HUES48 (cell line): Measurements from ENCODE around the gene IL37.

ENCODE experiments used
- H3K27ac ChIP-seq: one replicate; pipeline ENCODE4 v1.7.0; 2013; ENCODE audit warnings: low read depth, low read length, inconsistent platforms
- H3K27me3 ChIP-seq: 2 replicates; pipeline ENCODE4 v1.6.1; 2013; ENCODE audit warnings: mild to moderate bottlenecking, low read length; ENCODE audit not compliant: control insufficient read depth, insufficient read depth
- H3K36me3 ChIP-seq: 2 replicates; pipeline ENCODE4 v1.6.1; 2013; ENCODE audit warnings: low read length; ENCODE audit not compliant: control insufficient read depth, insufficient read depth
- H3K4me1 ChIP-seq: 2 replicates; pipeline ENCODE4 v1.6.1; 2013; ENCODE audit warnings: mild to moderate bottlenecking, low read length; ENCODE audit not compliant: control insufficient read depth, insufficient read depth
- H3K4me3 ChIP-seq: 2 replicates; pipeline ENCODE4 v1.5.1; 2013; ENCODE audit warnings: mild to moderate bottlenecking, low read depth, low read length
- H3K9ac ChIP-seq: 2 replicates; pipeline ENCODE4 v1.6.1; 2013; ENCODE audit warnings: mild to moderate bottlenecking, low read depth, low read length, moderate library complexity
- H3K9me3 ChIP-seq: 2 replicates; pipeline ENCODE4 v1.6.1; 2013; ENCODE audit warnings: low read length; ENCODE audit not compliant: control insufficient read depth, insufficient read depth

The IL37 gene, protein sequence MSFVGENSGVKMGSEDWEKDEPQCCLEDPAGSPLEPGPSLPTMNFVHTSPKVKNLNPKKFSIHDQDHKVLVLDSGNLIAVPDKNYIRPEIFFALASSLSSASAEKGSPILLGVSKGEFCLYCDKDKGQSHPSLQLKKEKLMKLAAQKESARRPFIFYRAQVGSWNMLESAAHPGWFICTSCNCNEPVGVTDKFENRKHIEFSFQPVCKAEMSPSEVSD

DNA sequence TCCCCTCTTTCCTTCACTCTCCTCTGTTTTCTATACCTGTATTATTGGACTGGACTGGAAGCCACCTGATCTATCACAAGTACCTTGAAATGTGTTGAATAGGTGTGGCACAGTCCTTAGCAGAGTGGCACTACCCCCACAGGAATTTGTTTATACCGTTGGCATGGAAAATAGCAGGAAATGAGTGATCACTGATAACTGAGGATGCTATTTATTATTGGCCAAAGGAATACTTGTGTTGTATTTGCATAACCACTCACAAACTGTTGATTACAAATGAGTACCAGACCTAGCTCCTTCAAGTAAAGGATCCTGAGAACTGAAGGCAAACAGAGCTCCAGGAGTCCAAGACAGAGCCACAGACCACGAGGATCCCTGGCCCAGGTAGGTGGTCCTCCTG is at the start of gene IL37:
TSS of gene IL37 (plus strand) at position 301 of the 400 bp plus-strand sequence. CDS start 1,848 bp downstream, outside the sequence.
- no peak within 1 kb of the TSS for H3K4me3 ChIP-seq
- no peaks in the 10 kb centered on the region for H3K4me1 ChIP-seq
- no peak within 1 kb of the TSS for H3K27ac ChIP-seq
- no peaks in the 10 kb centered on the region for H3K36me3 ChIP-seq
- no peaks in the 10 kb centered on the region for H3K27me3 ChIP-seq
- H3K9ac ChIP-seq, result no peak within 1 kb of the TSS
- H3K9me3 ChIP-seq, result no peaks in the 10 kb centered on the region

GRCh38 chr2:112864072-112864471 is 46.9 kb upstream of the IL37 start:
- Histone ChIP-seq H3K27me3 (no peaks in the 10 kb centered on the region), H3K9me3 (peaks cover 60% of the 10 kb centered on the region), H3K9ac (no peak overlapping the region), H3K4me1 (no peaks in the 10 kb centered on the region), H3K36me3 (no peaks in the 10 kb centered on the region), H3K27ac (no peak overlapping the region), H3K4me3 (no peak overlapping the region)

GRCh38 chr2:112866128-112866835 is 44.7 kb upstream of the IL37 start:
- Histone ChIP-seq H3K4me3 (no peak overlapping the region), H3K36me3 (no peaks in the 10 kb centered on the region), H3K9ac (no peak overlapping the region), H3K27ac (no peak overlapping the region), H3K27me3 (no peaks in the 10 kb centered on the region), H3K4me1 (peaks cover 10% of the 10 kb centered on the region), H3K9me3 (peaks cover 48% of the 10 kb centered on the region)

DNA sequence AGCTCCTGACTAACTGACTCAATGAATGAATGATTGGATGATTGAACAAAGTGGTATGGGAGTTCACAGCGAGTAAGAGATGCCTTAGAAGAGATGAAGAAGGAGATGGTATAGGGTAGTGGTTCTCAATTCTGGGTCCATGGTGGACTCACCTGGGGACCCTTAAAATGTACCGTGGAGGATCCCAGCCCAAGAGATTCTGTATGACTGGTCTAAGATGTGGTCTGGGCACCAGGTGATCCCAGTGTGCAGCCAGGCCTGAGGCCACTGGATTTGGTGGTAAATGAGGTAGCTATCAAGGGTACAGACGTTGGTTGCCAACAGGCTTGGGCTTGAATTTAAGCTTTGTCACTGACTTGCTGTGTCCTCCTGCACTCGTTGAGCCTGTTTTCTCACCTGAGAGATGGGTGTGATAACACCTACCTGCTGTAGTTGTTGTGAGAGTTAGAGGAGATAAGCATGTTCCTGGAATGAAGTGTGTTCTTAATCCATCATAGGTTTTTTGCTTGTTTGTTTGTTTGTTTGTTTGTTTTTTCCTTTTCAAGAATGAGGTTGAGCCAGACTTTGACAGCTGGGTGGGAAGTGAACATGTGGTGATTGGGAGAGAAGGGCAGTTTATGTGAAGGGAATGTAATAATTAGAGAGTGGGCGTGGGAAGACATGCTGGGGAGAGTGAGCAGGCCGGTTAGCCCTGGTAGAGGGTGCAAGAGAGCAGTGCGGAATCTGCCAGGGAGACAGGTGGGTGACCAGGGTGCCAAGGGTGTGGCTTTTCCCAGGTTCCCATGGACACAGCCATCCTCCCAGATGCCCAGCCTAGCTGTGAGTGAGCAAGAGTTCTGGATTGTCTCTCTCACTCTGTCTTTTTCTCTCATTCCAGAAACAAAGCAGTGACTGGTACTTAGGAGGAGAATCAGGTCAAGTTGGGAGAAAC is 43.0 kb upstream of the IL37 start:
- Histone ChIP-seq H3K4me3 (no peak overlapping the region), H3K9me3 (peaks cover 35% of the 10 kb centered on the region), H3K27ac (no peak overlapping the region), H3K4me1 (peaks cover 13% of the 10 kb centered on the region), H3K27me3 (no peaks in the 10 kb centered on the region), H3K36me3 (no peaks in the 10 kb centered on the region), H3K9ac (no peak overlapping the region)

- no peak overlapping the region for H3K4me3 ChIP-seq
- H3K9ac ChIP-seq, result no peak overlapping the region
- H3K27ac ChIP-seq, result no peak overlapping the region
Observed at GRCh38 chr2:112869258-112869842, 41.6 kb upstream of the IL37 start.

GRCh38 chr2:112870841-112871835 is 39.8 kb upstream of the IL37 start:
- H3K36me3 ChIP-seq, result no peaks in the 10 kb centered on the region
- no peak overlapping the region for H3K9ac ChIP-seq
- no peaks in the 10 kb centered on the region for H3K27me3 ChIP-seq
- H3K4me1 ChIP-seq, result peaks cover 13% of the 10 kb centered on the region
- H3K4me3 ChIP-seq, result no peak overlapping the region; the same call in 1 of the 2 replicates
- H3K9me3 ChIP-seq, result peaks cover 7% of the 10 kb centered on the region
- H3K27ac ChIP-seq, result no peak overlapping the region

More at GRCh38 chr2:112869258-112869842, 41.6 kb upstream of the IL37 start:
- Histone ChIP-seq H3K9me3 (peaks cover 24% of the 10 kb centered on the region), H3K27me3 (no peaks in the 10 kb centered on the region), H3K36me3 (no peaks in the 10 kb centered on the region), H3K4me1 (peaks cover 13% of the 10 kb centered on the region)

DNA sequence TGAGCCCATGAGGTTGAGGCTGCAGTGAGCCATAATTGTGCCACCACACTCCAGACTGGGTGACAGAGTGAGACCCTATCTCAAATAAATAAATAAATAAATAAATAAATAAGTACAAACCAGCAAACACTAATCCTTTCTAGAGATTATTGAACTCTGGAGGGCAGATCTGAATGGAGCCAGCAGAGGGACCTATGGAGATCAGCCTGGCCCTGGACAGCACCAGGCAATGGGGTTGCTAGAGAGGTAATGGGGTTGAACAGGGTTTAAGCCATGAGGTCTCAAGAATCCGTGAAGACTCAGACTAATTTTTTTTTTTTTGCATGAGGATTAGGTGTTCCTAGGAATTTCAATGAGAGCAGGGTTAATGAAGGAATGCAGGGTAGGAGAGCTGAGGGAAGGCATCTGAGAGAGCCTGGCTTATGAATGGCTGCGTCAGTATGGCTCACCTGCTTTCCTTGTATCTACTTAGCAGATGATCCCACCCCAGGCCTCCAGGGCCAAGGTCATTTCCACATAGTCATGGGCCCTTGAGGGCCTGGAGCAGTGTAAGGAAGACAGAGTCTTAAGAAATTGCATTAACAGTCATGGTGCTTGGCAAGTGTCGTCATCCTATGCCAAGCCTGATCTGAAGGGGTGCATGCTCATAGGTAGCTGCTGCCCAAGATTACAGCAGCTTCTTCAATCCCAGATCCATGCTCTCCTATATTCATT is 34.6 kb upstream of the IL37 start:
- Histone ChIP-seq H3K4me1 (peaks cover 3% of the 10 kb centered on the region), H3K36me3 (no peaks in the 10 kb centered on the region), H3K27me3 (no peaks in the 10 kb centered on the region), H3K27ac (no peak overlapping the region), H3K4me3 (no peak overlapping the region), H3K9me3 (0 out of 2 replicates have a peak, but pooled peaks cover 2% of the 10 kb centered on the region), H3K9ac (no peak overlapping the region)

DNA sequence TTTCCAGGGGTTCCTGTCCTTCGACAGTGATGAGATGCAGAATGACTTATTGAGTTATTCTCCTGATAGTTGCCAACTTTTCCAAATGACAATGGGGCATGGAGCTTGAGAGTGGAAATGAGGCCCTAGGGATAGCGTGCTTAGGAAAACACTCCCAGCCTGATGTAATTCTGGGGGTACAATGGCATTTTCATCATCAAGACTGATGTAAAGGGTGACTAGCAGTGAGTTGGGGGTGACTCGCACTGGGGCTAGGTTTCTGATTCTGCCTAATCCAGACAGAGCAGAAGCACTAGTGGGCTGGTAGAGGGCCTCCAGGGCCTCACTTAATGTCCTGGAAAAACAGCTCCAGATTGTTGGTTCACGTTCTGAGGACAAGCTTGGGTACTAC is 34.0 kb upstream of the IL37 start:
- no peak overlapping the region for H3K9ac ChIP-seq
- no peaks in the 10 kb centered on the region for H3K27me3 ChIP-seq
- H3K4me3 ChIP-seq, result no peak overlapping the region
- H3K4me1 ChIP-seq, result 0 out of 2 replicates have a peak, but pooled peaks cover 3% of the 10 kb centered on the region
- no peaks in the 10 kb centered on the region for H3K36me3 ChIP-seq
- no peak overlapping the region for H3K27ac ChIP-seq
- 0 out of 2 replicates have a peak, but pooled peaks cover 2% of the 10 kb centered on the region for H3K9me3 ChIP-seq

DNA sequence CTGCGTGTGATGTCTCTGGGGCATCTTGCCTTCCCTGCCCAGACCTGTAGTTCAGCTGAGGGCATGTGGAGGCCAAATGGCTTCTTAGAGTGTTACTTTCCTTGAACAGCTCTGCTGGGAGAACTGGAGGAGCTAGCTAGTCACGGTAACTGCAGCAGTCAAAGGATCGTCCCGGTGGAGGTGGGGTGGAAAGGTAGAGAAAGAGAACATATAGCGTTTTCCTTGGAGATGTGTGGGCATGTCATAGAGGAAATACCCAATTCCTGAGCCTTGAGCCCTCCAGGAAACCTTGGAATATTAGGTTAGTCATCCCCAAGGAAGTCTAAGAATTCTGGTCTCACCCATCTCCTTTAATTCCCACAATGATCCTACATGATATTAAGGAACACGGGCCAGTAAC is 33.5 kb upstream of the IL37 start:
- no peaks in the 10 kb centered on the region for H3K36me3 ChIP-seq
- H3K4me3 ChIP-seq, result no peak overlapping the region
- no peaks in the 10 kb centered on the region for H3K27me3 ChIP-seq
- 0 out of 2 replicates have a peak, but pooled peaks cover 3% of the 10 kb centered on the region for H3K4me1 ChIP-seq
- H3K9ac ChIP-seq, result no peak overlapping the region
- H3K27ac ChIP-seq, result no peak overlapping the region
- H3K9me3 ChIP-seq, result no peaks in the 10 kb centered on the region
